GM18519 (cell line): Measurements from ENCODE around the gene DHRSX.

Experiments used
- ATAC-seq: cut with Tn5 transposase; IDR thresholded peaks from one replicate; pipeline ENCODE4 v1.9.1; 2021; ENCODE audit warnings: mild to moderate bottlenecking, moderate library complexity; ENCODE audit not compliant: unreplicated experiment, low FRiP score

DHRSX gene

GRCh38 chrX:2184089-2184488 lies 316.7 kb downstream of the DHRSX start:
- ATAC-seq = no peak

- ATAC-seq = no peak
Measured at GRCh38 chrX:2183193-2183725, 317.5 kb downstream of the DHRSX start.

- ATAC-seq = no peak
Measured at GRCh38 chrX:2177541-2177940, 323.2 kb downstream of the DHRSX start.

- no peak for ATAC-seq
Measured at GRCh38 chrX:2176733-2177132, 324.0 kb downstream of the DHRSX start.

GRCh38 chrX:2176274-2176673 lies 324.5 kb downstream of the DHRSX start:
- ATAC-seq = no peak

- ATAC-seq = no peak
Measured at GRCh38 chrX:2172359-2172758, 328.4 kb downstream of the DHRSX start.
